SU-DHL-6 (cell line): ENCODE data around the gene PYROXD2.

ENCODE experiments used
- CTCF ChIP-seq: fragments of 200-600 bp; sonication (generic); IDR thresholded peaks from one replicate; pipeline ENCODE4 v1.5.1; 2017; ENCODE audit warnings: antibody characterized with exemption, mild to moderate bottlenecking, low read length, moderate library complexity; ENCODE audit not compliant: insufficient read depth, poor library complexity, severe bottlenecking
- EZH2phosphoT487 ChIP-seq: fragments of 200-600 bp; sonication (generic), shearing (Covaris generic); conservative IDR thresholded peaks from 2 replicates; pipeline ENCODE4 v1.6.1; 2018; ENCODE audit warnings: mild to moderate bottlenecking, antibody characterized with exemption, low read length, moderate library complexity, mixed read lengths

- TF ChIP-seq CTCF (no peak), EZH2phosphoT487 (no peak)
Measured at GRCh38 chr10:98363220-98363619, 51.8 kb downstream of the PYROXD2 start.
